ENCODE data around the gene PTPRD.

Gene PTPRD

DNA sequence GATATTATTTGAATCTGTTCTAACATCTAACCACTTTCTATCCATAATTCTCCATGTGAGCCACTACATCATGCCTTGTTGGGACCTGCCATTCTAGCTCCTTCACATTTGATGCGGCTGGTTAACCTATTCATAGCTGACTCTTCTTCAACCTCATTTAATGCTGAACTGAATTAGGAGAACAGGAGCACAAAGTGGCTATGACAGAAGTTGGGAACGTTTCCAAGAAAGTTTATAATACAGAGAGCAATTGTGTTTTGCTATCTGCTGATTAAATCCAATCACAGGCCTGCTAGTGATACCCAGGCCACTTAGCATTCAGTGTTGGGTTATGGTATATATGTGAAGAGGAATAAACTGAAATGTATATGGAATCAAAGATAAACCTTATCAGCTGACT lies 440.3 kb downstream of the PTPRD start:
- DNase-seq (ENCODE audit: low read depth) = no peak

DNA sequence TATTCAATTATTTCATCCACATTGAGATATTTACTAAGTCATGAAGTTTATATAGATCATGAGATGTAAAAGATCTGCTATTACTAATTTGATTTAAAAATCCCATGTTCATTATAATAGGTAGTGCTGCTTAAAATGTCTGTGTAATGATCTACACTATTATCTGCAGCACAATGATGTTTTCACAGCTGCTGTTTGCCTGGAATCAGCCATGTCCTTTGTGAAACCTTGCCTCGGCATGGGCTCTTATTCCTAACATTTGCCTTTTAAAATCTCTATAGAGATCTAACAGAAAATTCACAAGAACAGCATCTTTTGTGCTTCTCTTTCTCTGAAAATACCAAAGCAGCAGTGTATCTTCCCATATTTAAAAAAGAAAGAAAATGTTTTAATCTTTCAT lies 444.6 kb downstream of the PTPRD start:
- no peak for DNase-seq (ENCODE audit: low read depth)

DNA sequence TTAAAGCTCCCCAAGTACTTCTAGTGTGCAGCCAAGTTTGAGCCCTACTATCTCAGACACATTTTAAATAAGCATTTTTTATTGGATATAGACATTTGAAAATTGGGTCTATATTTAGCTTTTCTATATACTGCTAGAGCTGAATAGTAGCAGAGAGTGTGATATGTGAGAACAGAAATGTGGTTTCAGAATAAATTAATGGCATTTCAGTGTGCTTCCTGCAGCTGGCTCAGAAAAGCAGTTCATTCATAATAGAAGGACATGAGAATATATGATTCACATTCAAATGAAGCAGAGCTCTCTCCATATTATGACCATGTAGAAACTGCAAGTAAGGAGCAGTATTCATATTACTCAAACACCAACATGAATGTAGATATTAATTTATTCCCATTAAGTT lies 464.0 kb downstream of the PTPRD start:
- DNase-seq (ENCODE audit: low read depth) = no peak

DNA sequence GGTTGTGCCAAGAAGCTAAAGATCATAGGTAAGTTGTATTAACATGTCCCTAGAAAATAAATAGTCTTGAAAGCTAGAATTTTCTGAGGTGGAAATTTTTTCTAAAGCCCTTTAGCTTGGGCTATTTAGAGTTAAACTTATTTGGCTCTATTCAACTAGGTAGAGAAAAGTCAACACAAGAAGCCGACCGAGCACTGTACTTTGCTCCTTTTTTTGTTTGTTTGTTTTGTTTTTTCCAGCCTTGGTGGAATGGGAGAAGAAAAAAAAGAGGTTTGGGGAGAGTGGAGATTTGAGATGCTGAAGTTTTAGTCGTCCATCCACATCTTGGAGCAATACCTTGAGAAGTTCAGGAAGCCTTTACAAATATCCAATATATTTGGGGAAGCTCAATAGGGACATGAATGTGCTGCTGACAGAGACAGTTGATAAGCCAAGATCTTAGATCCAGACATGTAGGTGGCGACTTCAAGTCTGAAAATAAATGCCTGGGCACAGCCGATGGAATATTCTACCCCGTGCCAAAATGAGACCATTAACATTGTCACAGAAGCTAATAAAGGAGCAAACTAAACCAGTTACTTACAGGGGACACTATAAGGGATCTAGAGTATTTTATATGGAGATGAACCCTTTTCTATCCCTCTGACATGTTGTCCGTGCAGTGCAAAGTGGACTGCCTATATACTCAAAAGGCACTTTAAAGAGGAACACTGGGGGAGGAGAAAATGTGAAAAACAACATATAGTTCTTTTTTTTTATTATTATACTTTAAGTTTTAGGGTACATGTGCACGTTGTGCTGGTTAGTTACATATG lies 466.1 kb downstream of the PTPRD start:
- no peak for DNase-seq (ENCODE audit: low read depth)

DNA sequence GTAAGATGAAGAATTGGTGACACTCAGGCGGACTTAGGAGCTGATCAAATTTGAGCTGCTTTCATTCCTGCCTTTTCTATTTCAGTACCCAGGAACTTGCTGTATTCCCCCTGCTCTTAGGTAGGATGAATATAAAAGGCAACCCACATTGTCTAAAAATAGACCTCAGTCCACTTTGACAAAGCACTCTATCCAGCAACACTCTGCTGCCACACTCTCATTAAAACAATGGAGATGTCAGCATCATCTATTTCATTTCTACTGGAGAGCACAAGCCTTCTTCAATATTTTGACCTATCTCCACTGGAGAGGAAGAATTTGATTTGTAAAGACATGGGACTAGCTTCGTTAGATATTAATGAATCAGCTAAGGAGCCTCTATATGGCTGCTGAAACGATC lies 468.4 kb downstream of the PTPRD start:
- DNase-seq (ENCODE audit: low read depth) = no peak

DNA sequence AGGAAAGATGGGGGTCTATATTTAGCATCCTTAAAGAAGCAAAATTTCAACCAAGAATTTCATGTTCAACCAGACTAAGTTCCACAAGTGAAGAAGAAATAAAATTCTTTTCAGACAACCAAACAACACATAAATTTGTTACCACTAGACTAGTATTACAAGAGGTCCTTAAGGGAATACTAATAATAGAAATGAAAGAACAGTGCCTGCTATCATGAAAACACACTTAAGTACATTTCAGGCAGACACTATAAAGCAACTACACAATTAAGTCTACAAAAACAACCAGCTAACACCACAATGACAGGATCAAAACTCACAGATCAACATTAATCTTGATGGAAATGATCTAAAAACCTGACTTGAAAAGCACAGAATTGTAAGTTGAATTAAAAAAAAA lies 477.2 kb downstream of the PTPRD start:
- DNase-seq (ENCODE audit: low read depth) = no peak

DNA sequence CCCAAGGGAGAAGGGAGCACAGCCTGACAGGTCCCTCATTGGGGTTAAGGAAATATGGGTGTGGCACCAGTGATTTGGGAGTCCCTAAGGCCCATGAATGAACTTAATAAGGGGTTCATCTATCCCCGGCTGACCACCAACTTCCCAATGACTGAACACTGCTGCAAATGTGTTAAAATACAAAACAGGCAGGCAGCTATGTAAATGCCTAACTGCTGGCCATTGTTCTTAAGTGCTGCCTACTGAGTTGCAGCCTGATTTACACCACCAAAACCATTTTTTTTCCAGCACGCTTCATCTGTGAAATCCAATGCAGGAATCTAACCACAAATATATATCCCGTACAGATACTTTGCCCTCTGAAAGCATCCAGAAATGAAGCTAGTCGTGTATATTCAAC lies 478.5 kb downstream of the PTPRD start:
- no peak for DNase-seq (ENCODE audit: low read depth)

DNA sequence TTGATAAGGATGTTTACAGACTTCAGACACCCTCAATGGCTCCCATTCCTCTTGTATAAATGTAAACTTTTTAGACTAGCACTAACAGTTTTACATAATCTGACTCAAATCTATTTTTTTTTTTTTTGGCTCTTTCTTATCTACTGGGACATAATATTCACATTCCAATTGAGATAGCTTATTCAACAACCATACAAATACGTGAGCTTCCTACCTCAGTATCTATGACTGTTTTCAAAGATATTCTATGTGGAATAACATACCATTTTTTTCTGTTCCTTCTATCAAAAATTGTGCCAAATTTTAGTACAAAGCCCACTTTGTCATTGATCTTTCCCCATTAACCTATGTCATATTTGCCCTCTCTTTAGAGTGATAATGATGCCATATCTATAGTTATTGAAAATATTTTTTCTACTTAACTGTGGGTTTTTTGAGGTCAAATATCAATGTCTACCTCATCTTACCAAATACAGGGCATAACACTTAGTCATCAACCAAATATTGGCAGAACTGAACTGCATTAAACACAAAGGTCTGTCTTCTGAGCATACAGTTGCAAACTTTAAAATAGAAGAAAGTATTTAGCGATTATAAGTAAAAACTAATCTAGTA lies 482.6 kb downstream of the PTPRD start:
- no peak for DNase-seq (ENCODE audit: low read depth)

DNA sequence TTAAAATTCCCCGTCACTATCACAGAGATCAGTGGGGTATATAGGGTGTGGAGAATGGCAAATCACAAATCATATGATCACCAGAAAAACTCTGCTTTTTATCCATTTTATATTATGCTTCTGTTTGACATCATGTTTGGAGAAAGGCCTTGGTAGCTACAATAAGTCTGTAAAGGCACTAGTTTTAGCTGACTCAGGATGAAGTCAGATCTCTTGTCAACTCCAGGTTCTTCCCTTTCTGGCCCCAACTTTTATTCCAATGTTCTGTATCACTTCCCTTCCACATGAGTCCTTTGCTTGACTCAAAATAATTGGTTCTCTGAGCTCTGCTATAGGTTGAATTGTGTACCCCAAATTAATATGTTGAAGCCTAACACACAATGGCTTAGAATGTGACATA lies 484.9 kb downstream of the PTPRD start:
- DNase-seq (ENCODE audit: low read depth) = no peak

DNA sequence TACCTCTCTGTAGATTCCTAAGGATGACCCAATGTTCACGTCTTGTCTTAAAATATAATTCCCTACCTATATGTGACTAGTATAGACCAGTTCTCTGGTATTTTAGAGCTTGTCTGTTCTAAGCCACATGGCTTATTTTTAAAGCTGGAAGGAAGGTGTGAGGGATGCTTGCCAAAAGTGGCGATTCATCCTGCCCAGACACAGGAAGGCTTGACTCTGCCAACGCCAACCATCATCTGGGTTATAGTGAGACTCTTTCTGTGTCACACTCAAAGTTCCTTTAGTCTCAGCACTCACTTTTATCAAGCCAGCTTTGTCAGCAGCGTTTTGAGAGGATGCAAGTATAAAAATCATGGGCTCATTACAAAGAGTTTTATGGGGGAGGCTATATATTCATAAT lies 500.0 kb downstream of the PTPRD start:
- DNase-seq (ENCODE audit: low read depth) = no peak

DNA sequence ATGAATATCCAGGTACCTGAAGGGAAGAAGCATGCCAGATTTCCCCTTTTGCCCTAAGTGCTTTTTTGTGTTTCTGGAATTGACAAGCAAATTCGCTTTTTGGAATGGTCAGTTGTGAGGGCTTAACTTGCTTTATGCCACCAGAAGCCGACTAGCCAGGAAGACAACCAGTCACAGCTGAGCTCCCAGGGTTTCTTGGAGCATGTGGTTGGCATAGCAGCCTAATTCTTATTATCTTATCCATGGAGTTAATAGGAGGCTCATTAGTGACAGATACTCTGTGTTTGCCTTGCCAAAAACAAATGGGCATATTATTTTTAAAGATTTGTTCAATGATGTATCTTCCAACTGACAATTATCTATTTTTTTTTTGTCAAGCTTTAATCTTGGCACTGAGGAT lies 500.7 kb downstream of the PTPRD start:
- DNase-seq (ENCODE audit: low read depth) = no peak

DNA sequence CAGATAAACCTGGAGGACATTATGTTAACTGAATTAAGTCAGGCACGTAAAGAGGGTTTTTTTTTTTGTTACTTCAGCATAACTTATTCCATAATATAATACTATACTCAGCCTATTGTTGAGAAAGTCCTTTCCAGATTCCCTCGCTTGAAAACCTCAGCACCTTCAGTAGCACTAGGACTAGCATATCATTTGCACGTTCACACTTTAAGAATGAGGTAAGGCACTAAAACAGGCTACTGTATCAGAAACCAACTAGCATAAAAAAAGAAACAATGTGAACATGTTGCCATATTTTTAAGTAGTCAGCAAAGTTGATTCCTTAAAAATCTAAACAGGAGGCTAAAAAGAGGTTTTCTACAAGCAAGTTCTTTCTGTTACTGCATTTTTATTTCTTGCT lies 504.0 kb downstream of the PTPRD start:
- DNase-seq (ENCODE audit: low read depth) = no peak

DNA sequence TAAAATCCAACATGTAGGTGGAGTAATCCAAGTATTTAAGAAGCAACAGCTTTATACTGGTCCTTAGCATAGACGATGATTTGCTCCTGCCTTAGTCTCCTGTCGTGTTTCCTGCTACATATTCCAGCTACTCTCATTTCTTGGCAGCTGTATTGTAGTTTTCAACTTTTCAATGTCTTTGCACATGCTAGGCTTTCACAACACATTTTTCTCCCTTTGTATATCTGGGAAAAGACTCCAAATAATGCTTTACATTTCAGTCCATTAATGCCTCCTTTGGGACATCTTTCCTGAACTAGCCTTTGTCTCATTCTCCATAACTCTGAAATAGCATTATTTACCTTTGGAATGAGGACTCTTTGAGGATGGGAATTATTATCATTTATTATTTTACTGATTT lies 508.0 kb downstream of the PTPRD start:
- DNase-seq (ENCODE audit: low read depth) = no peak

DNA sequence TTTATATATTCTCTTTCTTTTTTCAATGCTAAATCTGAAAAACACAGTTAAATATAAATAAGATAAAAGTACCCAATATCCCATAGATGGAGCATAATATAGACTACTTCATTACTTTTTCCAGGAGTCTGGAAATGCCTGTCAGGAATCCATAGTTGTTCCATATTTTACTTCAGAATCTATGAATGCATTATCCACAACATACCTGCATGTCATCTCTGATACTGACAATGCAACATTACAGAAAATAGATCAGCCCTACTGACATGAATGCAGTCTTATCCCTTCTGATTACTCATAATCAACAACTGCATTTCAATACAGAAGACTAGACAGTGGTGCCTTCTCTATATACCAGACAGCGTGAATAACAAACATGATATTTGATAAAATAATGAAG lies 517.6 kb downstream of the PTPRD start:
- DNase-seq (ENCODE audit: low read depth) = no peak

DNA sequence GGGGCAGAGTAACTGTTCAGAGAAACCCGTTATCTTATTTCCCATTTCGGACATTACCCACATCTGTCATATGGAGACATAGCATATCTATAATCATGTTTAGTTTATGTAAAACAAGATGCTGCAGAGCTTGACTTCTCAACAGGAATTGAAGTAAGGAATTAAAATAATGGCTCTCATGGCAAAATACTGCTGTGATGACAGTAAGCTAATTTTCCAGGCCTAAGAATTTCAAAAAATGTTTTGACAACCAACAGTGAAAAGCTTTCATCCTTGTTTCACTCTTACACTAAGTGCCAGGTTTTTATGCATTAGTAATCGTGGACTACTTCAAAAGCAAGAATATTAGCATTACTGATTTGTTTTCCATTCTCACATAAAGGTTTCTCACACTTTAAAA lies 518.2 kb downstream of the PTPRD start:
- DNase-seq (ENCODE audit: low read depth) = no peak

DNA sequence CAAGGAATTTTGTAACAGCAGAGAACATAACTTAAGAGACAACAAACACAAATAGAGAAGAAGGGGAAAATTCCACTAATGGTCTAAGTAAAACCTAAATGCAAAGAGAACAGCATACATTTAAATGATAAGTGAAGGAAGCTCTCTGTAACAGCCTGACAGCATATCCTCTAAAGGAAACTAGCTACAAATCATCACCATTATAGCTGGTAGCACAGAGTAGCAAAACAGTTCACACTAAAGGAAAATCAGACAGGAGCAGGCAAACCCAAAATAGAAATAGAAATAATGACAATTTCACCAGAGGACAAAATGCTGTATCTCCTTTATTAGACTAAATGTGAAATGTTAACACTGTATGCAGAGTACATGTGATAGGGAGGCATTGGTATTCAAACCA lies 532.8 kb downstream of the PTPRD start:
- DNase-seq (ENCODE audit: low read depth) = no peak

DNA sequence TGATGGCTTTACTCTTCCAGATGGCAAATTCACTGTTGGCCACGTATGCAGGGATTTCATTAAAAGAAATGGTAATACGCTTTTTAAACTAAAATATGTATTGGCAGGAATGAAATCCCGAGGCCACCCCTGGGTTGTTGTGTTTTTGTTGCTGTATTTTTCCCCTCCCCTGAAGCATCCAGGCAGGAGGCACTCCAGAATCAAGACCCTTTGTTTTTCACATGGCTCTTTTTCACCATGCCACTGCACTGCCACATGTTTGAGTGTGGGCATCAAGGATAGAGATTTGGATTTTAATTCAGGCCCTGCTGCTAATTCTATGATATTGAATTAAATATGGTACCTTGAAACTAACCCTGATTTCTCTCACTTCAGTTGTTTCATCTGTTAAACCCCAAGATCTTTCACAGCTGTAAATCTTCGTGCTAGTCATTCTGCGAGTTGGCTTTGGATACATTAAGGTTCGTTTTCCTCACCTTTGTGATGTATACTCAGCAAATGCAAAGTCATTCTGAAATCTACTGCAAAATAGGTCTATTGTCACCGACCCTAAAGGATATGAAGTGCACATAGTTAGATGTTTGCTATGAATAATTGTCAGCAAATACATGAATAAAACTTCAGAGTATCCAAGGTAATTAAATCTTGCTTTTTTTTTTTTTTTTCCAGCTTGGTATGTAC lies 533.4 kb downstream of the PTPRD start:
- no peak for DNase-seq (ENCODE audit: low read depth)

DNA sequence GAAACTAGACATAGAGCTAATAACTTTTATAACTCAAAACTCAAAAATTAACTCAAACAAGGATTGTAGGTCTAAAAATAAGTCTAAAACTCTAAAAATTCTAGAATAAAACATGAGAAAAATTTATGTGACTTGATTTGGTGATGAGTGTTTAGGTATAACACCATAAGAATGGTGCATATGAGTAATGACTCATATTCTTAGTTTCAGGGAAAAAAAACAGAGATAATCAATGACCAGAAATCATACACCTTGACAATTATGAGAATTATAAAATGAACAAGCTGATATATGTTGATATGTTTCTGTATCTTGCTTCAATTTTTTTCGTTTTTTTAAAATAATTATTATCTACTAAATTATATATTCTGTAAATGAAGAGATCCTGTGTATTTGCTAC lies 541.2 kb downstream of the PTPRD start:
- DNase-seq (ENCODE audit: low read depth) = no peak

DNA sequence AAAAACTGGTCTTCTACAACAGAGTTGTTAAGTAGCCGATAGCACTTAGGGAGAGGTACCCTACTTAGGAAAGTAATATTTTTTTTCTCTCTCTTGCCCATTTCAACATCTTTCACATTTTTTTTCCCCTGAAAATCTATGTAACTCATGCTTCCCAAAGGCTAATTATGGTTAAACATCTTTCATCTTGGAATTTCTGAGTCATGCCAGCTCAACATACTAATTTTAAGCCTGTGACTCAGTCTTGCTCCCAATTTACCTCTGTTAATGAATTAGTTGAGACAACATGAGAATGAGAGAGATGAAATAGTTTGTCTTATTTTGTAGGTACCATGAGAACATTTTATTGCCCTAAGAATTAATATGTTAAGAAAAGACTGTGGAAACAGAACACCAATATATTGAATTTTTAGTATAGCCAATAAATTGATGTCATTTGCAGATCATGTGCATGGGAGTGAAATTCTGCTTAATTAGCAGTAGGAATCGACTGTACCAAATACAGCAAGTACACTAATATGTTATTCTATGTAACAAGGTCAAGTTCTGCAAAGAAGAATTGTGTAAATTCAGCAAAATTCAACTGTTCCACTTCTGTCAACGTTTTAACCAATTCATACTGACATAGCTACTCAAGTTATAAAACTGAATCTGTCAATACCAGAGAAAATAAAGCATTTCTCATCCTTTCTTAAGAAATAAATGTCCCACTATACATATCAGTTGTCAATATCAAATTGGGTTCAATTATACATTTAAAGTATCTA lies 550.0 kb downstream of the PTPRD start:
- DNase-seq (ENCODE audit: low read depth) = no peak

DNA sequence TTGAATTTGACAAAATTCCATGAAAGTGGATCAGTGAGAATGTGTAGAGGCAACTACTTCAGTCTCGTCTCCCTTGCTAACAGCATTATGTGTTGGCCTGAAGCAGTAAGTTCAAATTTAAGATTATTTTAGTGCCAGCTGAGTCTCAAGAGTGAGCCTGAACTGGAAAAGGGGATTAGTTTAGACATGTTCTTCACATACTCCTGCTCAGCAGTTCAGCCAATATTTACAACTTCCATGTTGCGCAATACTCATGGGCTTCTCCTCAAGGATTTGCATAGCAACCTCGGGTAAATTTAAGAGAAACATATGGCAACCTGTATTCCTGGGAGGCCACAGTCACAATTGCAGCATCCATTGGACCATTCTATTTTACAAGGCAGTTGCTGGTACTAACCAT lies 553.8 kb downstream of the PTPRD start:
- DNase-seq (ENCODE audit: low read depth) = no peak

DNA sequence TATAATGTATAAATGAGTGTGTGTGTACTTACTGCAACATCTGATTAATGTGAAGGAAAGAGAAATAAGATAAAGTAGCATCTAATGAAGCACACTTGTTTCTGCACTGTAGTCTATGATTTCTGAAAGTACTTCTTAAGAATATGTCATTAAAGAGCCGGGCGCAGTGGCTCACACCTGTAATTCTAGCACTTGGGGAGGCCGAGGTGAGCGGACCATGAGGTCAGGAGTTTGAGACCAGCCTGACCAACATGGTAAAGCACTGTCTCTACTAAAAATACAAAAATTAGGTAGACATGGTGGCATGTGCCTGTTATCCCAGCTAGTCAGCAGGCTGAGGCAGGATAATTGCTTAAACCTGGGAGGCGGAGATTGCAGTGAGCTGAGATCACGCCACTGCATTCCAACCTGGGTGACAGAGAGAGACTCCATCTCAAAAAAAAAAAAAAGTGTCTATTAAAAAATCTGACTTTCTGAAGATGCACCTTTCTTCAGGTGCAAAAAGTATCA lies 556.9 kb downstream of the PTPRD start:
- no peak for DNase-seq (ENCODE audit: low read depth)

DNA sequence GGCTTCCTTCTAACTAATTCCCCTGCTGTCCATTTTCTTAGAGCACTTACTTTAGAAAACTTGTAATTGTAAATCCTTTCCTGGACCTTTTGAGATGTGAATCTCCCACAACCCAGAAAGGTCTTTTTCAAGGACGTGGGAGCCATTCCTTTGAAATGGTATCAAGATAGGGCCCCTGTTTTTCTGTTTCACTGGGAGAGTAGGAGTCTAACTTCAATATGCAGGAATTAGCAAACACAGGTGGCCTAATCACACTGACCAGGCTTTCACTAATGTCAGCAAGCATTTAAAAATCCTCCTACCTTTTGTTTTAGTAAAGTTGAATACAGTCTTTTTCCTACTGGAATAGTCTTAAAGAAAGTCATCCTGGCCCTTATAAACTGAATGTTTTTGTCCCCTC lies 558.3 kb downstream of the PTPRD start:
- no peak for DNase-seq (ENCODE audit: low read depth)

DNA sequence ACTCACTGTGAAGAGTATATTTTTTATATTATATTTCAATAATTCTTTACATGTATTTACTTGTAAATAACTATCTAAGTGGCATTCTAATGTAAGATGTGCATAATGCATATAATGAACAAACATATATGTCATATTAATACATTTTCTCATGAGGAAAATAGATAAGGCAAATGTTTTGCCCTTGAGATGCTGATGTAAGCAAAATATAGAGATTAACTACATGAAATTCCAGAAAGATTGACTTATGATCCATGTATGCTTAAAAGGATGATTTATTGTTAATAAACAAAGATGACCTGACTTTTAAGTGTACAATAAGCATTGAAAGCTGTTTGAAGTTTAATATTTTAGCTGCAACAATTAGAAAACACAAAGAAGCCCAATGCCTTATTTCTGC lies 559.9 kb downstream of the PTPRD start:
- DNase-seq (ENCODE audit: low read depth) = no peak
